Measurements from ENCODE around the gene CXCR1. TPM values are rescaled to one million over a fixed set of nuclear protein-coding genes. Genes with fewer than 3 reads are reported as not detected.

Gene CXCR1
- total RNA-seq, 1 experiment from 2014 or later: not detected

DNA sequence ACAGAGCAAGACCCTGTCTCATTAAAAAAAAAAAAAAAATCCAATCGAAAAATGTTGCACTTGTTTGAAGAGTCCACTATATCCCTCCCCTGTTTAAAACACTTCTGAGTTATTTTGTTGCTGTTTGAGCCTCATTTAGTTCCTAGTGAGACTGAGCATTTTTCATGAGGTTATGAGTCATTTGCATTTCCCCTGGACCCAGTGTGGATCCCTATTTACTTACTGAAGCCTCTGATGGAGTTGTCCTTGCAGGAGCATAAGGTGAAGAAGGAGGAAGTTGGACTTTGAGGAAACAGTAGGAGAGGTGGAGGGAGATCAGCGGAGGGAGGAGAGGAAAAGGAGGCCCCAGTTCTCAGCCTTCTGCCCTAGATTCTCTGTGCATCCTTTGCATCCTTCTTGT is 5.1 kb downstream of the CXCR1 start:
- H3K23ac ChIP-seq (ENCODE audit: insufficient read length, low read depth, low read length): no peak overlapping the region
- no peak overlapping the region for H3K14ac ChIP-seq (ENCODE audit: insufficient read depth, low read length)
- no peak overlapping the region for H4K5ac ChIP-seq (ENCODE audit: insufficient read length, low read depth, low read length)
- H3K27ac Mint-ChIP-seq: no peak overlapping the region
- no peak overlapping the region for H2BK120ac ChIP-seq (ENCODE audit: low read depth, low read length, poor library complexity, severe bottlenecking)
- H3K4me2 ChIP-seq (ENCODE audit: insufficient read depth, insufficient read length, low read length): no peak overlapping the region
- peaks cover 23% of the 10 kb centered on the region for H3K27me3 Mint-ChIP-seq (ENCODE audit: low read depth)
- no peaks in the 10 kb centered on the region for H3K4me1 Mint-ChIP-seq
- no peaks in the 10 kb centered on the region for H3K36me3 Mint-ChIP-seq (ENCODE audit: insufficient read depth in 1 of 3, low read depth in 3 of 3)
- H4K20me1 ChIP-seq (ENCODE audit: control insufficient read depth, insufficient read depth, insufficient read length): no peaks in the 10 kb centered on the region
- no peak overlapping the region for H2BK5ac ChIP-seq (ENCODE audit: insufficient read length, low read length)
- H4K8ac ChIP-seq (replicated peaks; ENCODE audit: insufficient read length, low read depth, low read length): no peak overlapping the region
- H3K4ac ChIP-seq (ENCODE audit: low read depth, low read length): no peak overlapping the region
- H3K56ac ChIP-seq (ENCODE audit: insufficient read length, low read depth, low read length): no peak overlapping the region
- no peak overlapping the region for H3K9ac ChIP-seq (ENCODE audit: extremely low read depth, insufficient read length, low read length)
- no peak overlapping the region for H4K91ac ChIP-seq (ENCODE audit: insufficient read length, low read depth, low read length)
- no peaks in the 10 kb centered on the region for H3K79me1 ChIP-seq (ENCODE audit: insufficient read depth, low read depth, low read length, poor library complexity, severe bottlenecking)
- no peak overlapping the region for H2AK5ac ChIP-seq (ENCODE audit: insufficient read length, low read length)
- H3K4me1 ChIP-seq (ENCODE audit: insufficient read depth, low read length): no peaks in the 10 kb centered on the region
- WGBS (ENCODE audit: extremely low coverage, insufficient read length, low lambda C conversion rate): no CpG with 5 or more reads among the region's 2 CpGs
- H3K79me2 ChIP-seq (ENCODE audit: insufficient read depth, low read length): no peaks in the 10 kb centered on the region
- no peak overlapping the region for H3K4me3 Mint-ChIP-seq
- H2BK12ac ChIP-seq (ENCODE audit: insufficient read length, low read depth, low read length): no peak overlapping the region
- no peaks in the 10 kb centered on the region; a peak in 2 of 5 replicates for H3K9me3 Mint-ChIP-seq
- H3K27me3 ChIP-seq (ENCODE audit: insufficient read depth, low read length): no peaks in the 10 kb centered on the region
- no peak for TF ChIP-seq CTCF (conservative IDR thresholded peaks at IDR 0.05)
- H3K27ac ChIP-seq (ENCODE audit: insufficient read length, low read depth, low read length): no peak overlapping the region
- H3K23me2 ChIP-seq (ENCODE audit: insufficient read length, low read depth, low read length, poor library complexity, severe bottlenecking): no peaks in the 10 kb centered on the region
- H2AFZ ChIP-seq (ENCODE audit: low read length): no peak overlapping the region
- no peak overlapping the region for H2BK15ac ChIP-seq (ENCODE audit: low read depth, low read length)
- H2BK20ac ChIP-seq (ENCODE audit: low read depth, low read length, poor library complexity, severe bottlenecking): no peak overlapping the region
- no peak overlapping the region for H3T11ph ChIP-seq (ENCODE audit: low read length)
- H3K9me3 ChIP-seq (ENCODE audit: control insufficient read depth, low read depth, low read length): no peaks in the 10 kb centered on the region
- no peak overlapping the region for H3K18ac ChIP-seq (ENCODE audit: insufficient read length, low read depth, low read length)
- no peak for DNase-seq

All from H9 (cell line).